IPS DF 6.9 (cell line): ENCODE measurements around the gene CIRBP.

Source experiments
- DNase-seq: peaks from one replicate; pipeline ENCODE4 v3.0.0-alpha.2; 2013; ENCODE audit warnings: low read depth, low spot score
- H3K27ac ChIP-seq: one replicate; pipeline ENCODE4 v1.5.1; 2013; ENCODE audit warnings: low read length, control low read depth
- H3K27me3 ChIP-seq: 2 replicates; pipeline ENCODE4 v1.6.1; 2013; ENCODE audit warnings: mild to moderate bottlenecking, low read length; ENCODE audit not compliant: control insufficient read depth, insufficient read depth
- H3K36me3 ChIP-seq: 2 replicates; pipeline ENCODE4 v1.6.1; 2013; ENCODE audit warnings: low read length; ENCODE audit not compliant: control insufficient read depth, insufficient read depth
- H3K4me1 ChIP-seq: 2 replicates; pipeline ENCODE4 v1.6.1; 2013; ENCODE audit warnings: low read length; ENCODE audit not compliant: control insufficient read depth, insufficient read depth
- H3K4me3 ChIP-seq: 2 replicates; pipeline ENCODE4 v1.5.1; 2013; ENCODE audit warnings: mild to moderate bottlenecking, low read length
- H3K9me3 ChIP-seq: 2 replicates; pipeline ENCODE4 v1.6.1; 2013; ENCODE audit warnings: low read length, inconsistent platforms; ENCODE audit not compliant: control insufficient read depth, insufficient read depth
- WGBS: extraction: QIAGEN DNeasy Blood & Tissue Kit; methylation state at CpG from one replicate; pipeline ENCODE4 v1.1.7; 2013; ENCODE audit warnings: mixed read lengths, missing lambda C conversion rate; ENCODE audit not compliant: insufficient read length, insufficient coverage; 5-methylcytosine and 5-hydroxymethylcytosine counted together

The CIRBP gene

DNA sequence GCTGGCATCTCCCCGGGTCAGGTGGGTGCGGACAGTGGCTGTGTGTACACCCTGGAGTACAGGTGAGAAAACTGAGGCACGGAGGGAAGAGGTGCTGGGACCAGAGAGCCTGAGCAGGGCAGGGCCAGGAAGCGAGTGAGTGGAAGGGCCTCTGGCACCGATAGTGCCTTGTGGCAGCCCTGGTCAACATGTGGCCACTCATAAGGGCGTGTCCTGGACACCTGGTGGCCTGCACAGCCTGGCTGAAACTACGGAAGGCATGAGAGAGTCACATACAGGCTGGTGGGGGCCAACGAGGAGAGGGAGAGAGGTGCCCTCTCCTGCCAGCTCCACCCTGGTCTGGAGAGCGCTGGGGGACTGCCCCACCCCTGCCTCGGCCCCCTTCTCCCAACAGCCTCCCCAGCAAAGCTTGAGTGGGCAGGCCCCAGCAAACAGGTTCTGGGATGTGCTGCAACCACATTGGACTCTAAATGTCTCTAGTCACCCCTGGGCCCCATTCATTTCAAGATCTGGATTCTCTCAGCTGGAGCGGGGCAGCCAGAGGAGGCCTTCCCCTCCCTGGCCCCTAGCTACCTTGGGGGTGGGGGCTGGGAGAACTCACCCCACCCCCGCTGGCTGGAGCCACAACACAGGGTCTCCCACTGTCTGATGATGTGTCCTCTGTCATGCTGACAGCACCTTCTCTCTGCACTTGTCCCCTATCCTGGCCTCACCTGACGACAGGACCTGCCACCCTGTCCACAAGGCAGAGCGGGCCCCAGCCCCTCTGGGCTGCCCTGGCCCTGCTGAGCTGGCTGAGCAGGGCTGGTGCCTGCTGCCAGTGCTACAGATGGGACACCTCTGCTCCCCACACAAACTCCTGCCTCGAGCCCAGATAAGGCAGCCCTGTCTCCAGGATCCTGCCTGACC is 37.1 kb upstream of the CIRBP start:
- H3K9me3 ChIP-seq = no peaks in the 10 kb centered on the region
- H3K27ac ChIP-seq = no peak overlapping the region
- no peaks in the 10 kb centered on the region; the same call in 1 of the 2 replicates for H3K4me1 ChIP-seq
- peaks cover 52% of the 10 kb centered on the region for H3K36me3 ChIP-seq
- H3K4me3 ChIP-seq = no peak overlapping the region
- no peak for DNase-seq
- H3K27me3 ChIP-seq = no peaks in the 10 kb centered on the region
- WGBS = no CpG with 5 or more reads among the region's 15 CpGs

DNA sequence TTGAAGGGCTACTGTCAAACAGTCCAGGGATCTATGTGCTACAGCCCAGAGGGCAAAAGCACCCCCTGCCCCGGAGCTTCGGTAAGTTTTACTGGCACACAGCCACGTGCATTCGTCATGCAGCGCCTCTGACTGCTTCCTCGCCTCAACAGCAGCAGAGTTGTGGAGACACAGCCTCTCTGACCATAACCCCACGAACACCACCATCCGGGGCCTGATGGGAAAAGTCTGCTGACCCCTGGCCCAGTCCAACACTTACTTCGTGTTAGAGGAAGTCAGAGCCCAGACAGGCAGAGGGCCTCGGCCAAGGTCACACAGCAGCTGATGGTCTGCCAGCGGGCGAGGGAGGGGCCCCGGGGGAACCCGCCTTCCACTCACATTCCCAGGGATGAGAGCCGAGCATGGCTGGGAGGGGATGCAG is 36.5 kb upstream of the CIRBP start:
- H3K9me3 ChIP-seq = no peaks in the 10 kb centered on the region
- H3K4me1 ChIP-seq = no peaks in the 10 kb centered on the region; the same call in 1 of the 2 replicates
- WGBS = no CpG with 5 or more reads among the region's 15 CpGs
- DNase-seq = no peak
- peaks cover 51% of the 10 kb centered on the region for H3K36me3 ChIP-seq
- H3K4me3 ChIP-seq = no peak overlapping the region
- no peak overlapping the region for H3K27ac ChIP-seq
- no peaks in the 10 kb centered on the region for H3K27me3 ChIP-seq

DNA sequence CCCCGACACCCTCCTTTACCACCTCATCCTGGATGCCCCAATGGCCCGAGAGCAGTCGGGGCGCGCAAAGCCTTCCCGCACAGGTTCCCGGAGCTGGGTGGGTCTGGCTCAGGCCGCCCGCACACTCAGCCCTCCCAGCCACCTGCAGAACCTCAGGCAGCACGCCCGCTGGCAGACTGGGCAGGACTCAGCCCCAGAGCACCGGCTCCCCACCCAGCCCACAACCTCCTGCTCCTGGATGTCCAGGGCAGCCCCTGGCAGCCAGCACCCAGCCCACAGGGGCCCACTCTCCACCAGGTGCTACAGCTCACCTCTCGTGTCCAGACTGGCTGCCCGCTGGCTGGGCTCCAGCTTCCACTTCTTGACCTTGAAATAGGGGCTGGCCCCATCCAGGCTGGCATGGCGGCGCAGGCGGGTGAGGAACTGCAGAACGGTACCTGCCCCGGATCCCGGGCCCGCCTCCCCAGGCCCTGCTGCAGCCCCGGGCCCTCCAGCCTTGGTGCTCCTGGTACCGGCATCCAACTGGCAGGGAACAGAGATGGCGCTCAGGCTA is 35.9 kb upstream of the CIRBP start:
- Histone ChIP-seq H3K4me3 (no peak overlapping the region), H3K36me3 (peaks cover 45% of the 10 kb centered on the region), H3K4me1 (peaks cover 2% of the 10 kb centered on the region; the same call in 1 of the 2 replicates), H3K9me3 (no peaks in the 10 kb centered on the region), H3K27me3 (no peaks in the 10 kb centered on the region), H3K27ac (no peak overlapping the region)
- no peak for DNase-seq
- no CpG with 5 or more reads among the region's 24 CpGs for WGBS

DNA sequence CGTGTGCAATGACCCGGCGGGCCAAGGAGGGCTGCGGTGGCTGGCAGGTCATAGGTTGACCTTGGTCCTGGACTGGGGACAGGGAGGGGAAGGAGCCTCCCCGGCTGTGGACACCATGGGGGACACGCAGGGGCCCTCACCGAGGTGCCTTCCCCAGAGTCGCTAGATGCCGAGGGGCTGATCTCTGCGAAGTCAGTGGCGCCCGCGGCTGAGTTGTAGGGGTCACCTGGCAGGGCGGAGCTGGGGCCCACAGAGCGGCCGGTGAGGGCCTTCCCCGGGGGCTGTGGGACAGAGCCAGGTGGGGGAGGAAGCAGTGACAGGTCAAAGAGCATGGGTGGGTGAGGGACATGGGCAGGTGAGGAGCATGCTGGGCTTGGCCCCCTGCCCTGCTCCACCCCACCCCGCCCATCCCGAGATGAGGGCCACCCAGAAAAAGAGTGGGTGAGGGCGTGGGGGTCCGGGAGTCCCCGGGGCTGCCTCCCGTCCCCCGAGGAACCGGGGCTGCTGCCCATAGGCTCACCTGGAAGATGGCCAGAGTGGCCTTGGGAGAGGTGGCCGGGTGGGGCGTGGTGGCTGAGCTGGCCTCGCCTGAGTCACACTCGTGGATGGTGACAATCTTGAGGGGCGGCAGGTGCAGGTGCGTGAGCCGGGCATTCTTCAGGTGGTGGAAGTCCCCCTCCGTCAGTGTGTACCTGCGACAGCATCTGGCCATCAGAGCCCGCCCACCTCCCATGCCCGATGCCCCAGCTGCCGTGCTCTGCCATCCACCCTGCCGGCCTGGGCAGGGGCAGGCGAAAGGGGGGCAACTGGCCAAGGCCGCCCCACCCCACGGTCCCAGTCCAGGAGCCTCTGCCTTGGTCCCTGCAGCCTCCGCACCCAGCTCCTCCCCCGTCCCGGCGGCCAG is 34.8 kb upstream of the CIRBP start:
- no peak for DNase-seq
- Histone ChIP-seq H3K27ac (no peak overlapping the region), H3K27me3 (no peaks in the 10 kb centered on the region), H3K4me1 (peaks cover 3% of the 10 kb centered on the region; the same call in 1 of the 2 replicates), H3K9me3 (no peaks in the 10 kb centered on the region), H3K4me3 (no peak overlapping the region), H3K36me3 (peaks cover 39% of the 10 kb centered on the region)
- no CpG with 5 or more reads among the region's 45 CpGs for WGBS

DNA sequence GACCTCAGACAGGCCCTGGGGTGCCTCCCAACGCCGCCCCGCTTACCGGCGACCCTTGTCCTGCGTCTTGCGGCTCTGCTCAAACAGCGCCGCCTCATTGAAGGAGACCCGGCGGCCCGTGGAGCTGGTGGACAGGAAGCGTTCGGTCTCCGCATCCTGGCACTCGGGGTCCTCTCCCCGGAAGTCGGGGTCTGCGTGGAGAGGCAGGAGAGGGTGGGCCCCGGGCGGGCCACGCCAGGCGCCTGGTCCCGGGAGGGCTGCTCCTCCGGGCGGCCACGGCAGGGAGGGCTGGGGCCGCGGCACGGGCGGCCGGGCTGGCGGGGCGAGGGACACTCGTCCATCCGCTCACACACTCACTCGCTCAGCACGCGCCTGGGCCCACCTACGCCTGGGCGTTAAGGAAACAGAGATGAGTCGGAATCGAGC is 34.2 kb upstream of the CIRBP start:
- Histone ChIP-seq H3K27me3 (no peaks in the 10 kb centered on the region), H3K4me1 (peaks cover 5% of the 10 kb centered on the region; the same call in 1 of the 2 replicates), H3K4me3 (no peak overlapping the region), H3K27ac (no peak overlapping the region), H3K36me3 (peaks cover 33% of the 10 kb centered on the region), H3K9me3 (no peaks in the 10 kb centered on the region)
- DNase-seq = no peak
- no CpG with 5 or more reads among the region's 43 CpGs for WGBS

DNA sequence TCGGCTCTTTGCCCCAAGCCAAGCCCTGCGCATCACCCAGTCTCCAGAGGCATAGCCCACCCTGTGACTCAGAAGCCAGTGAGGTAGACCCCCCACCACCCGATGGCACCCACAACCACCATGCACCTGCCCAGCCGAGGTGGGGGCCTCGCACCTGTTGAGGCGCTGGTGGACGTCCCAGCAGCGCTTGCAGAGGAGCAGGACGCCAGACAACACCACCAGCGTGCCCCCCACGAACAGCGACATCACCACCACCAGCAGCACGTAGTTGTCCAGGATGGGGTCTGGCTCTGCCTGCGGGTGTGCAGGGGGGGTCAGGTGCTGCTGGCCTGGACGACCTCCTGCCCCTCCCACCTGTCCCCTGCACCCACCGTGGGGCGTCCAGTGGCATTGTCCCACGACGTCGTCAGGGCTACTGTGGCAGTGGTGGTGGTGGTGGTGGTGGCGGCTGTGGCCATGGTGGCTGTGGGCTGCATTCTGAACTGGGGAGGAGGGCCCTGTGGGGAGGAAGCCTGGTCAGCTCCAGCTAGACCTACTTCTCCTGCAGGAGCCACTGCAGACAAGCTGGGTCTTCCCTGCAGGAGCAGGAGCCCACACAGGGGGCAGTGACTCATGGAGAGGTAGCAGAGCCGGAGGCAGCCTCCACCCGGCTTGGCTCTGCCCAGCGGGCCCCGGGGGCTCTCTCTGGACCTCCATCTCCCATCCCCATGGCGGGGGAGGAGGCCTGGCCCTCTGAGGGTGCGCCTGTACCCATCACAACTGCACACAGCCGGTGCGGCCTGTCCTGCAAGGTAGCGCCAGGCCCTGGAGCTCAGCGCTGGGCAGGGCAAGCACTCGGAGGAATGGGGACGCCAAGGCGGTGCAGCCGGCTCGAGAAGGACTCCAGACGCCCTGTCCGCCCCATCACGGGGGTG is 33.2 kb upstream of the CIRBP start:
- Histone ChIP-seq H3K27me3 (no peaks in the 10 kb centered on the region), H3K9me3 (no peaks in the 10 kb centered on the region), H3K4me1 (peaks cover 5% of the 10 kb centered on the region; the same call in 1 of the 2 replicates), H3K27ac (no peak overlapping the region), H3K4me3 (peak overlapping the region; percentile 14; the same call in 1 of the 2 replicates), H3K36me3 (peaks cover 29% of the 10 kb centered on the region)
- WGBS = no CpG with 5 or more reads among the region's 39 CpGs
- no peak for DNase-seq

DNA sequence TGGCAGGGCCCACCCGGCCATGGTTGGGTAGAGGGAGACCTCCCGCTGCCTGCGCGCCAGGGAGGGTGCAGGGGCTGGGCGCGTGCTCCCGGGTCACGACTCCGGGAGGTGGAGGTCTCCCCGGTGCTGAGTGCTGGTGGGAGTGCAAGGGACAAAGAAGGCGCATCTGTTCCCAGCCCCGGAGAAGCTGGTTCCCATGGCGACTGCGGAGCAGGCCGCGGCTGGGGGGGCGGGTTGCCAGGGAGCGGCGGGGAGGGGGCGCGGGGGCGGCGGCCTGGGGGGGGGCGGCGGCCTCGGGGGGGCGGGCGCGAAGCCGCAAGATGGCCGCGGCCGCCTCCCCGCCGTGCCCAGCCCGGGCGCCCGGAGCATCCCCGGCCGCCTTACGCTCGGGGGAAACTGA is 32.6 kb upstream of the CIRBP start:
- no CpG with 5 or more reads among the region's 42 CpGs for WGBS
- peaks cover 5% of the 10 kb centered on the region; the same call in 1 of the 2 replicates for H3K4me1 ChIP-seq
- H3K4me3 ChIP-seq = peak overlapping the region; percentile 77
- H3K36me3 ChIP-seq = peaks cover 29% of the 10 kb centered on the region
- no peaks in the 10 kb centered on the region for H3K9me3 ChIP-seq
- no peak for DNase-seq
- H3K27me3 ChIP-seq = no peaks in the 10 kb centered on the region
- H3K27ac ChIP-seq = no peak overlapping the region

DNA sequence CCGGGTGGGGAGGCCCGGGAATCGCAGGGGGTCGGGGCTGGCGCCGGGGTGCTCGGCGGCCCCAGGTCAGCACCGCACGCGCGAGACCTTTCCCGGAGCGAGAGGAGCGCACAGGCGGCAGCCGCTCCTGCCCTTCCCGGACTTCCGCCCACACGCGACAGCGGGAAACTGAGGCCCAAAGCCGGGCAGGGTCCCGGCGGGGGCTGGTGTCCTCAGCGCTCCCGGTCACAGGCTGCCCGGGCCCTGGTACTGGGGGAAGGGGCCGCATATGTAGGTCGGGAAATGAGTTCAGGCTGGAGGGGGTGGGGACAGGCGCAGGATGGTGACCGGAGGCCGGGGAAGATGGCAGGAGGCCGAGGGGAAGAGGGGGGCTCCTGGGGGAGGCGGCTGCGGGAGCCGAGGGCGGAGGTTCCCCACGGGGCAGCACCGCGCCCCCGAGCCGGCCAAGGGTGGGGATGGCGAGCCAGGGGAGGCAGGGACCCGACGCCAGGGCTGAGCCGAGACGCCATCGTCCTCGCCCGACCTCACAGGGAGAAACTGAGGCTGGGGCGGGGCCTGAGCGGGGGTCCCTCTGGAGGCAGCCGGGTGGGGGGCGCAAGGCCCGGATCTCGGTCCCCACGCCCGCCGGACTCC is 32.0 kb upstream of the CIRBP start:
- H3K27ac ChIP-seq = no peak overlapping the region
- peaks cover 5% of the 10 kb centered on the region; the same call in 1 of the 2 replicates for H3K4me1 ChIP-seq
- H3K9me3 ChIP-seq = no peaks in the 10 kb centered on the region
- H3K36me3 ChIP-seq = peaks cover 29% of the 10 kb centered on the region
- no CpG with 5 or more reads among the region's 60 CpGs for WGBS
- no peaks in the 10 kb centered on the region for H3K27me3 ChIP-seq
- no peak for DNase-seq
- H3K4me3 ChIP-seq = peak overlapping the region; percentile 77

DNA sequence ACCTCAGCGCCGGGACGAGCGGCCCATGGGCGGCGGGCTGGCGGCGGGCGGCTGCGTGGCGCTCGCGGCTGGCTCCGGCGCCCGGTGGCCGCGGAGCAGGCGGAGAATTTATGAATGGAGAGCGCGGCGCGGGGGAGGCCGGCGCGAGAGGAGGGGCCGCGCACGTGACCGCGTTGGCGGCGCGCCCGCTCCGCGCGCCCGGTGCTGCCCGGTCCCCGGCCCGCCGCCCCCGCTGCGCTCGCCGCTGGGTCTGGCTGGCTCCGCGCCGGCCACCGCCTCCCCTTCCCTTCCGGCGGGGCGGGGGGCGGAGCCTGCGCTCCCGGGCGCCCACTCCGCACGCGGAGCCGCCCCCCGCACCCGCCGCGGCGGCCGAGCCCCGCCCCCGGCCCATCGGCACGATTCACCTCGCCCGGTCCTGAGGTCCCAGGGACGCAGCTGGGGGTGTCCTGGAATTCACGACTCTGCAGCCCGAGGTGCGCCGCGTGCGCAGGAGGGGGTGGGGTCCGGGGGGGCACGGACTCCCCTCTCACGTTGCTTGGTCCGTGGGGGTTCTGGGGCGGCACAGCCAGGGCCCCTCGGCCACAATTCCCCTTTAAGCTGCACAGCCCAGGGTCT is 31.3 kb upstream of the CIRBP start, which contains the start of gene CBARP:
TSS of gene CBARP (minus strand) at position 252 of the 615 bp plus-strand sequence. CDS start 1,905 bp downstream, outside the sequence.
- Histone ChIP-seq H3K27me3 (no peaks in the 10 kb centered on the region), H3K4me1 (peaks cover 7% of the 10 kb centered on the region), H3K9me3 (no peaks in the 10 kb centered on the region), H3K27ac (no peak within 1 kb of the TSS), H3K4me3 (peak within 1 kb of the TSS; percentile 77), H3K36me3 (peaks cover 28% of the 10 kb centered on the region)
- WGBS = no CpG with 5 or more reads among the region's 87 CpGs
- DNase-seq = no peak
